ES-I3 (cell line): ENCODE measurements around the gene MKRN3.

Experiments used
- H3K36me3 ChIP-seq: 2 replicates; pipeline ENCODE4 v1.6.1; 2013; ENCODE audit warnings: mild to moderate bottlenecking, low read length, control low read depth, moderate library complexity; ENCODE audit not compliant: insufficient read depth
- H3K4me1 ChIP-seq: 2 replicates; pipeline ENCODE4 v1.6.1; 2013; ENCODE audit warnings: mild to moderate bottlenecking, control low read depth, low read length; ENCODE audit not compliant: insufficient read depth
- H3K9ac ChIP-seq: 2 replicates; pipeline ENCODE4 v1.6.1; 2013; ENCODE audit warnings: low read depth, mild to moderate bottlenecking, low read length, moderate library complexity
- H3K9me3 ChIP-seq: 2 replicates; pipeline ENCODE4 v1.6.1; 2013; ENCODE audit warnings: mild to moderate bottlenecking, low read length, moderate library complexity; ENCODE audit not compliant: control insufficient read depth, insufficient read depth

MKRN3 gene

GRCh38 chr15:23606226-23606625 is 40.8 kb downstream of the MKRN3 start:
- Histone ChIP-seq H3K36me3 (no peaks in the 10 kb centered on the region), H3K9me3 (no peaks in the 10 kb centered on the region), H3K4me1 (no peaks in the 10 kb centered on the region), H3K9ac (no peak overlapping the region)

GRCh38 chr15:23616536-23616935 is 51.1 kb downstream of the MKRN3 start:
- H3K4me1 ChIP-seq = no peaks in the 10 kb centered on the region
- no peaks in the 10 kb centered on the region for H3K9me3 ChIP-seq

More at GRCh38 chr15:23616536-23616935, 51.1 kb downstream of the MKRN3 start:
- Histone ChIP-seq H3K36me3 (no peaks in the 10 kb centered on the region), H3K9ac (no peak overlapping the region)
